HG02588 (cell line): ENCODE results near the gene PNMA6A.
"Not testable (repeated sequence)": the region's sequence is repeated elsewhere in the genome, so short reads cannot be mapped to it uniquely, and the experiment has no call there.

Experiments used
- ATAC-seq: cut with Tn5 transposase; IDR thresholded peaks from one replicate; pipeline ENCODE4 v1.9.1; 2021; ENCODE audit warnings: mild to moderate bottlenecking, moderate library complexity; ENCODE audit not compliant: unreplicated experiment

The PNMA6A gene

DNA sequence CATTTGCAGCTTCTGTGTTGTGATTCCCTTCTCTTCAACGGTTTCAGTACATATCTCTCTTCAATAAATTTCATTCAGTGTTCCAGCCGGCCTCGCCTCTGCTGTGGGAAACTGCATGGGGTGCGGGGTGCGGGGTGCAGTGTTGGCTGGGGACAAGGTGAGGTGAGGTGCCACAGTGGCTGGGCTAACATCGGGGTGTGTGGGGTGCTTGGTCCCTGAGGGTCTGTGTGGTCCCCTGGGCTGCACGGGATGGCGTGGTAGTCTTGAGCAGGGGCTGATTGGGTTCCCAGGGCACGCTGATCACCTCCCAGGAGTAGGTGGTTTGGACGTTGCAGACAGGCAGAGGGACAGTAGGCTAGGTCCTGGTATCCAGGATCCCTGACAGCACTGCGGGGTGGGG, 2.7 kb downstream of the PNMA6A start:
- ATAC-seq, result no peak

DNA sequence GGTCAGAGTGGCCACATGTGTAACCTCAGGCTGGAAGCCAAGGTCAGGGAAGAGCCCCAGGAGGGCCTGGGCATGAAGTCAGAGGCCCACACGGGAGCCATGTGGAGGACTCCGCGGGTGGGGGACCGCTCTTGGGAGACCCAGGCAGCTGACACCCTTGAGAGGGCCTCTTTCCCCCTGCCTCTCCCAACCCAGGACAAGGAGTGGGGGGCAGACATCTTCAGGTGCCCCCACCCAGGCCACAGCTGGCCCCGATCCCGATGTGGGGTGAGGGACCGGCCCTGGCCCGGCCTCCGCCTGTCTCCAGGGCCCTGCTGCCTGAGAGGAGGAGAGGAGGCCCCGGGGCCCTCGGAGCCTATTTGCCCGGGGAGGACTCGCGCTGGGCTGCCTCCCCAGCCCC, 3.1 kb downstream of the PNMA6A start:
- no peak for ATAC-seq

DNA sequence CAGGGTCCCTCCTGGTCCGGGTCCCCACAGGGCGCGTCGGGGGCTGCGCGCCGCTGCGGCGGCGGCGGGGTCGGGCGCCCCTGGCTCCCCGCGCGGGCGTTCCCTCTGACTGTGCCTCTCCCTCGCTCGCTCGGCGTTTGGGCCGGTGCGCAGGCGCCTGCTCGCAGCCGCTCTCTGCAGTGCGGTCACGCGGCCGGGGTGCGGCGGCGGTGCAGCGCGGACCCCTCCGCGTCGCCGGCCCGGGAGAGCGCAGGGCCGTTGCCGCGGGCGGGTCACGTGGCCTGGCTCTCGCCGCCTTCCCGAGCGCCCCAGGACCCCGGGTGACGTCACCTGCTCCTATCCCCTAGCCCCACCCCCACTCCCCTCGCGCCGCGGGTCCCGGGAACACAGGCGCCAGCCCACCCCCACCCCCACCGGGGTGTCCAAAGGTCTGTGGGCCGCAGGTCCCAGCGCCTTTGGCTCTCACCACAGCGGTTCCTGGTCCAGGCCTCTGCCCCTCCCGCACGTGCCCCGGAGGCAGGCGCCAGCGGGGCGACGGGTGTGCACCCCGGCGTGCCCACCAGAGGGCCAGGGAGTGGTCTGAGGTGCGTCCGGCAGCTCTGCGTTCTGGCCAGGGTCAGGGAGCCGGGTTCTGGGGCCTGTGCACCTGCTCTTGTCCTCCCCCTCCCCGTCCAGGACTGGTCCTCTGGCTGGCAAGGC, 5.3 kb downstream of the PNMA6A start:
- not testable (repeated sequence) for ATAC-seq

DNA sequence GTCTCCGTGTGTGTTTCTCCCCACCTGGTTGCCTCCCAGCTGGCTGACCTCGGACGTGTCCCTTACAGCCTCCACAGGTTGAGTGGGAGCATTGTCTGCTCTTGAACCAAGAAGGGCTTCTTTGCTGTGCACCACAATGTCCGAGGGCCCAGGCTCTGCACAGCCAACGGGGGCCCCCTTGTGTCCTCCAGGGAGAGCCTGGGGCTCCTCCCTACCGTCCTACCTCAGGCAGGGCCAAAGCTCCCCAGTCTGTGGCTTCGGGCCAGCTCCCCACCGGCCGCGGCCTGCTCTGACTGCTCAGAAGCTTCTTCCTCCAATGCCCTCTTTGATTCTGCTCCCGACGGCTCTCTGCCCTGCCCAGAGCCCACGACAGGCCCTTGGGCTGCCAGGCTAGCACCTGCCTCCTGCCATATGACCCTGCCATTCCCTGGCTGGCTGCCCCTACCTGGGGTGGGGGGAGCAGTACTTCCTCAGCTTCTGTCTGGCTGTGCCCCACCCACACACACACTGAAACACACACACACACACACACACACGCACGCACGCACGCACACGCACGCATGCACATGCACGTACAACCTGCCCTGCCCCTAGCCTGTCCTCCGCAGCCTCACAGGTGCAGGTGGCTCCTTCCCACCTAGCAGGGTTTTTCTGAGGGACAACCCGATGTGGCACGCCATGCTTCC, 11.1 kb downstream of the PNMA6A start:
- ATAC-seq, result not testable (repeated sequence)

DNA sequence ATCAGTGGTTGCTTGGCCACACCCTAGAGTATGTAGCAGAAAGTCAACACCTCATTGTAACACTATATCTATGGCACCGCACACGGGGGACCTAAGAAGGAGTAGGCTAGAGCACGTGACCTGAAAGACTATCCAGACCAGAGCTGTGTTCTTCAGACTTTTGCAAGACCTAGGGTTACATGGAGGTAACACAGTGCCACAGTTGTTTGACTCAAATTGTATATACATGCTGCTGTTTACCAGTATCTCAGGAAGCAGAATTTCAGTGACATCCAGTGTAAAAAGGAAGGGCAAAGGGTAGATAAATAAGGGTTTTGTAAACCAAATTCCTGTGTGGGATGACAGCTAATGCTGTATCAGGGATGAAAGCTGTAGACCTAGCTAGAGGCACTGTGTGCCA, 30.2 kb downstream of the PNMA6A start:
- no peak for ATAC-seq

DNA sequence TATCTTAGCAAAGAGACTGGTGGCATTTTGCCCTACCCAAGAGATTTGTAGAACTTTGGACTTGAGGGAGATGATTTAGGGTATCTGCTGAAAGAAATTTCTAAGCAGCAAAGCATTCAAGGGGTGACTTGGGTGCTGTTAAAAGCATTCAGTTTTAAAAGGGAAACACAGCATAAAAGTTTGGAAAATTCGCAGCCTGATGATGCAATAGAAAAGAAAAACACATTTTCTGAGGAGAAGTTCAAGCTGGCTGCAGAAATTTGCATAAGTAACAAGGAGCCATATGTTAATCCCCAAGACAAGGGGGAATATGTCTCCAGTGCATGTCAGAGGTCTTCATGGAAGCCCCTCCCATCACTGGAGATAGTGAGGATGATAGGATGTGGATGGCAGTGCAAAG, 32.7 kb downstream of the PNMA6A start:
- ATAC-seq, result not testable (repeated sequence)

DNA sequence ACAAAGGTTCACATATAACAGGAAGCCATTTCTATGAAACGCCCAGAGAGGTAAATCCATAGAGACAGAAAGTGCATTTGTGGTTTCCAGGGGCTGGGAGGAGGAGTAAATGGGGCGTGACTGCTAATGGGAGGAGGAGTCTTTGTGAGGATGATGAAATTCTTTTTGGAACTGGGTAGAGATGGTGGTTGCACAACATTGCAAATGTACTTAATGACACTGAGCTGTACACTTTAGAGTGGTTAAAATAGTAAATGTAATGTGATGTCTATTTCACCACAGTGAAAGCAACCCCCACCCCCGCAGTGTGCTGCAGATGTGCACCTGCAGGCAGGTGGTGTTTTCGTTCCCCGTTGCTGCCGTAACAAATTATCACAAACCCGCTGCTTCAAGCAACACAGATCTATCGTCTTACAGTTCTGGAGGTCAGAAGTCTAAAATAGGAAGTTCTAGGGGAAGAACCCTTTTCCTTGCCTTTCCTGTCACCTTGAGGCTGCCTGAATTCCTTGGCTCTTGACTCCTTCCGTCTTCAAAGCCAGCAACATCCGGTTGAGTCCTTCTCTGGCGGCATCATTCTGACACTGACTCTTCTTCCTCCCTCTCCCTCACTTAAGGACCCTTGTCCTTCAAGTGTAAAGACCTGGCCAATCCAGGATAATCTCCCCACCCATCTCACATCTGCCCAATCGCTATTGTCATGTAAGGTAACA, 34.0 kb downstream of the PNMA6A start:
- not testable (repeated sequence) for ATAC-seq

DNA sequence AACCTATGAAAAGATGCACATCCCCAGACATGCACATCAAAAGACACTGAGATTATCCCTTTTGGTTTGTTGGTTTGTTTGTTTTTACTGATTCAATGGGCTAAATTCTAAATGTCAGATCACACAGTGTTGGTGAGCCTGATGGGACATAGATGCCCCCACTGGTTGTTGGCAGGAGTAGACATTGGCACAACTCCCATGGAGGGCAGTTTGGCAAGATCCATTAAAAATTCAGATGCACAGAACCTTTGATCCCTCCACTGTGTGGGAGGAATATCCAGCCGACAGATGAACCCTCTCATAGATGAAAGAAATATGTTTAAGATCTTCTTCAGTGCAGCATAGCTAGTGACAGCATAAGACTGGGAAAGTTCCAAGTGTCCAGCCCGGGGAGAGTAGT, 38.5 kb downstream of the PNMA6A start:
- not testable (repeated sequence) for ATAC-seq

DNA sequence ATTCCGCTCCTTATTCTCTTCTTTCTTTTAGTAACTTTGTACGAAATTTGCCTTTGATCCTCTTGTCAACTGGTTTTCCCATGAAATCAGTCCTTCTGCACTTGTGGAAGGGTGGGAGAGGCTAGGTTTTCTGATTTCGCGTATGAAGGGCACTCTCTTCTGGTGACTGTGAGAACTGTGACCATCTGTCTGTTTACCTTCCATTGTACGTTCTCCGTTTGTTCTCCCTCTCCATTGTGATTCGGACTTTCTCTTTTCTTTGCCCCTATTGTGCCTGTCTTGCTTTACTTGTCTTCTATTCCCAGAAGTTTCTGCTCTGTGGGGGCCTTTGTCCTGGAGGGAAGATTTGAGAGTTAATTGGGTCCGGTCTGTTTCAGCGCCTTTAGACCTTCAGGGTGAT, 41.6 kb downstream of the PNMA6A start:
- ATAC-seq, result not testable (repeated sequence)

DNA sequence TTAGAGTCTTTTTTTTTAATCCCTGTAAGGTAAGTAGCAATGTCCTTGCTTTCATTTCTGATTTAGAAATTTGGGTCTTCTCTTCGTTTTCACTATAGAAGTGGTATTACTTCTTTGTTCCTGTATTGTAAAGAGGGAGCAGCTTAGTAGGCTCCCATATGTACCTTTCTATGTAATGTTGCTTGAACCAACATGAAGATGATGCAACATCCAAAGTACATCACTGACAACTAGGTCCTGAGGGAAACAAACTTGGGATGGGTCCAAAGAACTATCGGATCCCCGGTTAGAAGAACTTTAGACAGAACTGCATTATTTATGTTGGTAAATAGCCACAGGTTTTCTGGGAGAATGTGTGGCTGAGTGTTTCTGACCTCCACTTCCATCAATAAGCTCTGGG, 45.5 kb downstream of the PNMA6A start:
- not testable (repeated sequence) for ATAC-seq

DNA sequence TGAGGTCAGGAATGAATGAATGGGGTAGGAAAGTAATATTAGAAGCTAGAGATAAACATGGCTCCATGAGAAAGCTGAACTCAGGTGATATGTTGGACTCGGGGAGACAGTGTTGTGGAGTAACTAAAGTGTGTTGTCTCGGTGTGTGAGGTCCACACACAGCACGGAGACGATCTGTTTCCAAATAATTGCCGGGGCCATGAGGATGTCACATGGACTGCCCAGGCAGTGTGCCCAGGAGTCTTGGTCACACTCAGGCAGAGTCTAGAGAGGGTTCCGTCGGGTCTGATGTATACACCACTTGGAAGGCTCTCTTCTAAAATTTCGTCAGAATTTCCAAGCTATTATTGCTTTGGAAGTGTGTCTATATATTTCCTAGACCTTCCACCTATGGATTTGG, 48.0 kb downstream of the PNMA6A start:
- ATAC-seq, result not testable (repeated sequence)

DNA sequence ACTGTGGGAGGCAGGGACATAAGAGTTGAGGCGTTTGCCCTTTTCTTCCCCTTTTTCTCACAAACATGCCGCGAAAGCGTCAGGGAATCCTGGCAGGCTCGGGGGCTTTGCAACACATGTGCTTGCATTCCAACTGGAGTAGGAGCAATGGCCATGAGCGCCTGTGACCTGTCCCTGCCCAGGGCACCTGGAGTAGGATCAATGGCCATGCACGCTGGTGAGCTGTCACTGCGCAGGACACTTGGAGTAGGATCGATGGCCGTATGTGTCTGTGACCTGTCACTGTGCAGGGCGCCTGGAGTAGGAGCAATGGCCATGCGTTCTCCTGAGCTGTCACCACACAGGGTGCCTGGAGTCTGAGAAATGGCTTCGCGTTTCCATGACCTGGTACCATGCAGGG, 51.2 kb downstream of the PNMA6A start:
- ATAC-seq, result not testable (repeated sequence)
